Choroid plexus epithelial cell (primary cell): ENCODE measurements around the gene NEURL1B.

Experiments used
- DNase-seq: peaks from one replicate; pipeline ENCODE4 v3.0.0-alpha.2; 2010; ENCODE audit warnings: low read depth
- H3K4me3 ChIP-seq: 2 replicates; pipeline ENCODE4 v1.5.1; 2011; ENCODE audit warnings: low read depth, mild to moderate bottlenecking, control low read depth, low read length, moderate library complexity
- TF ChIP-seq, protein P1 (sequence below): conservative IDR thresholded peaks from 2 replicates; pipeline ENCODE4 v1.5.1; 2011; ENCODE audit warnings: low read depth, mild to moderate bottlenecking, control low read depth, inconsistent platforms, low read length, moderate library complexity

NEURL1B gene

DNA sequence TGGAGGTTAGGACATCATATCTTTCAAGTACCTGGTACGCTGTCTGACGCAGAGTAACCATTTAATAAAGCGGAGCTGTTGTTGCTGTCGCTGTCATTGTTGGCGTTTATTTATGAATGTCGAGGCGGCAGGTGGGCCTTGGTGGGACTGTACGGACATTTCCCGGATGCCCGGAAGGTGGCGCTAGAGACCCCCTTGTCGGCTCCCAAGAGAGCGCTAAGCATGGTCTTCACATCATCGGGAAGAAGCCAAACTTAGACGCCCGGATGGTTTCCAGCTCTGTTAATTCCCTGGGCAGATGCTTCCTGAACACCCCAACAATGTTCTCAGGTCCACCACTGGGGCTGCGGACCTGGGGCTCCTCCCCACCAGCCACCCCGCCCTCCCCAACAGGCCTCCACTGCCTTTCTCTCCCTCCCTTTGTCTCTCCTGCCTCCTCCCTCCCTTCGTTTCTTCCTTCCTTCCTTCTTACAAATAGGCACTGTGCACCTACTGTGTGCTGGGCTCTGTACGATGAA, 75.8 kb downstream of the NEURL1B start:
- peak; percentile 88 for DNase-seq
- TF ChIP-seq, protein P1, sequence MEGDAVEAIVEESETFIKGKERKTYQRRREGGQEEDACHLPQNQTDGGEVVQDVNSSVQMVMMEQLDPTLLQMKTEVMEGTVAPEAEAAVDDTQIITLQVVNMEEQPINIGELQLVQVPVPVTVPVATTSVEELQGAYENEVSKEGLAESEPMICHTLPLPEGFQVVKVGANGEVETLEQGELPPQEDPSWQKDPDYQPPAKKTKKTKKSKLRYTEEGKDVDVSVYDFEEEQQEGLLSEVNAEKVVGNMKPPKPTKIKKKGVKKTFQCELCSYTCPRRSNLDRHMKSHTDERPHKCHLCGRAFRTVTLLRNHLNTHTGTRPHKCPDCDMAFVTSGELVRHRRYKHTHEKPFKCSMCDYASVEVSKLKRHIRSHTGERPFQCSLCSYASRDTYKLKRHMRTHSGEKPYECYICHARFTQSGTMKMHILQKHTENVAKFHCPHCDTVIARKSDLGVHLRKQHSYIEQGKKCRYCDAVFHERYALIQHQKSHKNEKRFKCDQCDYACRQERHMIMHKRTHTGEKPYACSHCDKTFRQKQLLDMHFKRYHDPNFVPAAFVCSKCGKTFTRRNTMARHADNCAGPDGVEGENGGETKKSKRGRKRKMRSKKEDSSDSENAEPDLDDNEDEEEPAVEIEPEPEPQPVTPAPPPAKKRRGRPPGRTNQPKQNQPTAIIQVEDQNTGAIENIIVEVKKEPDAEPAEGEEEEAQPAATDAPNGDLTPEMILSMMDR, result peak; percentile 93
- H3K4me3 ChIP-seq, result no peak overlapping the region

DNA sequence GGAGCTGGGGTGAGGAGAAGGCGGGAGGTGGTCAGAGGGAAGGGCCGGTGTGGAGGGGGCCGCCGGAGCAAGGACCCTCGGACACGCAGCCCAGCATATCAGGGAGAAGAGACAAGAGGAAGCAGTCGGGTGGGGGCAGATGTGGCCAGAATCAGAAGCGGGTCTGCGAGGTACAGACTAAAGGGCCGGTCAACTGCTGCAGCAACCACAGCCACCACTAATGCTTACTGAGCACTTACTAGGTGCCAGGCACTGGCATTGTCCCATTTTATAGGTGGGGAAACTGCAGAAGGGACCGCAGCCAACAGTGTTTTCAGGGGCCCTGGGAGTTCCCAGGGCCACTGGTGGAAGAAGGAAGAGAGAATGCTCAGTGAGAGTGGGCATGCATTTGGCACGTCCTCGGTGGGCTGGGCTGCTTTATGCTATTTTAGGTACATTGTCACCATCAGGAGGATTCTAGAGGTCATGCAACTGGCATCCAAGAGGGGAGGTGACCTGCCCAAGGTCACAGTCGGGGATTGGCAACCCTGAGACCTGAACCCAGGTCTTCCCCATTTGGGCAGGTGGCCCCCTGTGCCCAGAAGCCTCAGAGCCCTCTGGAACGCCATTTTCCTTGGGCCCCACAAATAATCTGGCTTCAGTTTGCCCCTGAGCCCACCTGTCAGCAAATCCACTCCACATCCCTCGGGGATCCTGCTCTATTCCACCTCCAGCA, 76.6 kb downstream of the NEURL1B start:
- no peak for DNase-seq
- TF ChIP-seq, protein P1, result no peak

DNA sequence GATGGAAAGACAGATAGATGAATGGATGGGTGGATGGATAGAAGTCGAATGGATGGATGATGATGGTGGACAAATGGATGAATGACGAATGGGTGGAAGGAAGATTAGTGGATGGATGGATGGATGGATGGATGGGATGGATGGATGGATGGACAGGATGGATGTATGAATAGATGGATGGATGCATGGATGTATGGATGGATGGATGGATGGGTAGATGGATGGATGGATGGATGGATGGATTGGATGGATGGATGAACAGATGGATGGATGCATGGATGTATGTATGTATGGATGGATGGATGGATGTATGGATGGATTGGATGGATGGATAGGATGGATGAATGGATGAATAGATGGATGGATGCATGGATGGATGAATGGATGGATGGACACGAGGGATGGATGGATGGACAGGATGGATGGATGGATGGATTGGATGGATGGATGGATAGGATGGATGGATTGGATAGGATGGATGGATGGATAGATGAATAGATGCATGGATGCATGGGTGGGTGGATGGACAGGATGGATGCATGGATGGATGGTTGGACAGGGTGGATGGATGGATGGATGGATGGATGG, 77.6 kb downstream of the NEURL1B start:
- TF ChIP-seq, protein P1, result no peak
- H3K4me3 ChIP-seq, result no peak overlapping the region
- no peak for DNase-seq

More for the DNA sequence above, 76.6 kb downstream of the NEURL1B start:
- H3K4me3 ChIP-seq, result no peak overlapping the region

DNA sequence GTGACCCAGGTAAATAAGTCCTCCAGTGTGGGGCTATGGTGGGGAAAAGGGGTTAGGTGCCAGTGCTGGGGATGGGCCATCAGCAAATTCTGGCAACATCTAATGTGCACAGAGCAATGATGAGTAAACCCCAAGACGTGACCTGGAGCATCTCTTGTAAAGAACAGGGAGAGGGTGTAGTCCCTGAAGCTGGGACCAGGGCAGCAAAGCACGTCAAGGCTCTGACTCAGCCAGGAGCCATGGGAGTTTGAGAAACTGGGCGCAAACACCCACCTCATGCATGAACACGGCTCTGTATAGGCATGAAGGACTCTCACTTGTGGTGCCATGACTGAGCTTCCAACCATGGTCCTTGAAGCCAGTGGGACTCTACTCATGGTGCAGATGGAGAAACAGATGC, 78.1 kb downstream of the NEURL1B start:
- no peak for DNase-seq
- no peak overlapping the region for H3K4me3 ChIP-seq
- TF ChIP-seq, protein P1, result no peak

DNA sequence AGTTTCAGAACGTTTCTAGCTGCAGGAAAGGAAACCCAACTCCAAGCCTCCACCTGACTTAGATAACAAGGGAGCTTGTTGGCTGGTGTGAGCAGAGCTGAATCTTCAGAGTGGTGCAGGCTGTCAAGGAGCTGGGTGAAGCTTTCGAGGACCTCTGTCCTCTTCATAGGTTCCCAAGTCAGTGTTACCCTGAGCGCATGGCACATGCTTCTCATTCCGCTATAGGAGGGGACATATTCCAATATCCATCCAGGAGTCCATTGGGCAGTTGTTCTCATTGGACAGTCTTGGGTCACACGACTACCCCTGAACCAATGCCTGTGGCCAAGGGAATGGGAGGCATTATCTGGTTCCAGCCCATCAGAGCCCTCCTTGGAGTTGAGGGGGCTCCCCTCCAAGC, 79.6 kb downstream of the NEURL1B start:
- TF ChIP-seq, protein P1, result no peak
- DNase-seq, result no peak
- H3K4me3 ChIP-seq, result no peak overlapping the region

DNA sequence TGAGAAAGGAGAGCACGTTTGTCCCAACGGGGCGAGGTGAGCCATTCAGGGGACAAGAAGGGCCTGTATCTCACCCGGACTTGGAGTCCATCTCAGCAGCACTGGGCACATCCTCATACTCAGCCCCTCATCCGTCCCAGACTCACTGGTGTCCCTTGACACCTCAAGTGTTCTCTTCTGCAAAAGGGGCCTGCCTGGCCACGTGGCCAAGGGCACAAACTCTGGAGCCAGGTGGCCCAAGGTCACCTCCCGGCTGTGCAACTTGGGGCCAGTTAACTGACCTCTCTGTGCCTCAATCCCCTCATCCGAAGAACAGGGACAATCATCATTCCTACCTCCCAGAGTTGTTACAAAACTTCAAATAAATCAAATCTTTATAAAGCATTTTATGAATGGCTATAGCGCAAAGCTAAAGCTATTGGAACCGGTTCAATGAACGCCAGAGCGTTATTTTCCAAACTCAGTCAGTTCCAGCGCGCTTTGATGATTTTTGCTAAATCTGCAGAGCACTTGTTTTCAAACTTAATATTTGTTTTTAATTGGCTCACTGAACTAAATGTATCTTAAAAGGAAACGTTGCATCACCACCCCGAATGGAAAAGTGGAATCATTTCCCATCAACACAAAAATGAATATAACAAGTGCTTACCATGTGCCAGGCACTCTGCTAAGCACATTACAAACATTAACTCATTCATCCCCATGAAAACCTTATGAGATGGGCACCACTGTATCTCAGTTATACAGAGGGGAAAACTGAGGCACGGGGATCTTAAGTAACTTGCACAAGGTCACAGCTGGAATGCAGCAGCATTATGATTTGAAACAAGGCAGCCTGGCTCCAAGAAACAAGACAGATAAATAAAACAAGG, 80.6 kb downstream of the NEURL1B start:
- peak; percentile 87 for DNase-seq
- no peak overlapping the region for H3K4me3 ChIP-seq
- TF ChIP-seq, protein P1, result no peak
